ENCODE results near the gene GMEB2.

GRCh38 chr20:63572788-63573646 lies 53.9 kb downstream of the GMEB2 start:
- TF ChIP-seq EZH2 (IDR thresholded peaks at IDR 0.05) (no peak), POLR2AphosphoS5 (IDR thresholded peaks at IDR 0.05; ENCODE audit: borderline replicate concordance, low read depth, low read length) (no peak), FOXP2 (optimal IDR thresholded peaks at IDR 0.05; ENCODE audit: control extremely low read depth, extremely low read length, insufficient read depth) (no peak)

Measured in SK-N-MC (cell line).